Neural cell (in vitro differentiated cells): ENCODE data around the gene CDC42BPB. TPM values are rescaled to one million over a fixed set of nuclear protein-coding genes. Genes with fewer than 3 reads are reported as not detected.

ENCODE experiments used
- H2AFZ ChIP-seq: fragments of 200-600, 300-800 bp; sonication (generic), shearing (Covaris generic); 2 replicates; pipeline ENCODE4 v1.6.0; 2014; ENCODE audit warnings: low read depth, mild to moderate bottlenecking, antibody characterized with exemption, low read length, moderate library complexity
- H3F3A ChIP-seq: fragments of 200-600 bp; shearing (Covaris generic); 2 replicates; pipeline ENCODE4 v1.6.1; 2016; ENCODE audit warnings: mild to moderate bottlenecking, moderate library complexity, mixed read lengths, antibody characterized with exemption, low read length; ENCODE audit not compliant: insufficient read depth, poor library complexity, severe bottlenecking
- H3K27ac ChIP-seq: fragments of 200-600, 300-800 bp; sonication (generic), shearing (Covaris generic); 2 replicates; pipeline ENCODE4 v1.5.1; 2014; ENCODE audit warnings: mild to moderate bottlenecking, low read length, moderate library complexity
- H3K27me3 ChIP-seq: fragments of 300-800, 200-600 bp; sonication (generic), shearing (Covaris generic); 2 replicates; pipeline ENCODE4 v1.6.0; 2014; ENCODE audit warnings: mild to moderate bottlenecking, low read depth, low read length, moderate library complexity; ENCODE audit not compliant: insufficient read depth
- H3K36me3 ChIP-seq: fragments of 300-800, 200-600 bp; sonication (generic), shearing (Covaris generic); 2 replicates; pipeline ENCODE4 v1.5.1; 2014; ENCODE audit warnings: mild to moderate bottlenecking, antibody characterized with exemption, low read length, moderate library complexity; ENCODE audit not compliant: insufficient read depth
- H3K4me2 ChIP-seq: fragments of 300-800, 200-600 bp; sonication (generic), shearing (Covaris generic); 2 replicates; pipeline ENCODE4 v1.6.0; 2014; ENCODE audit warnings: mild to moderate bottlenecking, low read length
- H3K4me3 ChIP-seq: fragments of 300-800, 200-600 bp; sonication (generic), shearing (Covaris generic); 2 replicates; pipeline ENCODE4 v1.5.1; 2014; ENCODE audit warnings: mild to moderate bottlenecking, low read length, moderate library complexity
- H3K79me2 ChIP-seq: fragments of 200-600 bp; shearing (Covaris generic); replicated peaks from 2 replicates; pipeline ENCODE4 v1.6.0; 2014; ENCODE audit warnings: mild to moderate bottlenecking, low read length, moderate library complexity; ENCODE audit not compliant: insufficient read depth
- H3K9ac ChIP-seq: fragments of 300-800, 200-600 bp; sonication (generic), shearing (Covaris generic); 2 replicates; pipeline ENCODE4 v1.6.1; 2016; ENCODE audit warnings: mild to moderate bottlenecking, low read length, mixed read lengths
- H3K9me2 ChIP-seq: fragments of 200-600 bp; shearing (Covaris generic); 2 replicates; pipeline ENCODE4 v1.6.1; 2016; ENCODE audit warnings: mild to moderate bottlenecking, low read length, mixed read lengths; ENCODE audit not compliant: insufficient read depth
- H3K9me3 ChIP-seq: fragments of 200-600, 300-800 bp; sonication (generic), shearing (Covaris generic); 2 replicates; pipeline ENCODE4 v1.6.1; 2016; ENCODE audit warnings: mild to moderate bottlenecking, mixed run types, low read length, moderate library complexity, mixed read lengths
- H4K20me1 ChIP-seq: fragments of 200-600 bp; shearing (Covaris generic); 2 replicates; pipeline ENCODE4 v1.6.1; 2016; ENCODE audit warnings: mild to moderate bottlenecking, mixed run types; ENCODE audit not compliant: insufficient read depth
- EP300 ChIP-seq: fragments of 450-650 bp; conservative IDR thresholded peaks from 2 replicates; pipeline ENCODE4 v1.6.1; 2014; ENCODE audit warnings: antibody characterized with exemption, mild to moderate bottlenecking, moderate library complexity; ENCODE audit not compliant: poor library complexity, severe bottlenecking
- EZH2 ChIP-seq: fragments of 200-600, 300-800 bp; shearing (Covaris generic), sonication (generic); IDR thresholded peaks from 2 replicates; pipeline ENCODE4 v1.6.1; 2014; ENCODE audit warnings: antibody characterized with exemption, low read length, borderline replicate concordance, mild to moderate bottlenecking; ENCODE audit not compliant: insufficient read depth, poor library complexity, severe bottlenecking
- MXI1 ChIP-seq: fragments of 450-650 bp; conservative IDR thresholded peaks from 2 replicates; pipeline ENCODE4 v1.6.1; 2014; ENCODE audit warnings: antibody characterized with exemption, mild to moderate bottlenecking; ENCODE audit not compliant: poor library complexity, severe bottlenecking
- POLR2AphosphoS5 ChIP-seq: IDR thresholded peaks from 2 replicates; pipeline ENCODE4 v1.6.1; 2012
- RAD21 ChIP-seq: fragments of 450-650 bp; conservative IDR thresholded peaks from 2 replicates; pipeline ENCODE4 v1.6.1; 2014; ENCODE audit warnings: antibody characterized with exemption, mild to moderate bottlenecking, moderate library complexity
- SMC3 ChIP-seq: fragments of 450-650 bp; conservative IDR thresholded peaks from 2 replicates; pipeline ENCODE4 v1.6.1; 2014; ENCODE audit warnings: antibody characterized with exemption, mild to moderate bottlenecking, moderate library complexity; ENCODE audit not compliant: poor library complexity
- TAF1 ChIP-seq: IDR thresholded peaks from 2 replicates; pipeline ENCODE4 v1.6.1; 2012; ENCODE audit warnings: low read depth
- polyA plus RNA-seq: library from polyadenylated mRNA; depleted of rRNA; stranded (reverse); fragments of >200 nt; gene quantifications from 2 replicates; pipeline ENCODE4 v1.2.3, GENCODE V29; 2014
- TF ChIP-seq, protein P1 (sequence below): IDR thresholded peaks from 2 replicates; pipeline ENCODE4 v1.6.1; 2012; ENCODE audit warnings: borderline replicate concordance
- TF ChIP-seq, protein P2 (sequence below): fragments of 450-650 bp; IDR thresholded peaks from 2 replicates; pipeline ENCODE4 v1.5.1; 2014; ENCODE audit warnings: antibody characterized with exemption, mild to moderate bottlenecking, moderate library complexity; ENCODE audit not compliant: poor library complexity, severe bottlenecking

Gene CDC42BPB
- polyA plus RNA-seq, 1 donor from 2014 or later, result 43.8 TPM

DNA sequence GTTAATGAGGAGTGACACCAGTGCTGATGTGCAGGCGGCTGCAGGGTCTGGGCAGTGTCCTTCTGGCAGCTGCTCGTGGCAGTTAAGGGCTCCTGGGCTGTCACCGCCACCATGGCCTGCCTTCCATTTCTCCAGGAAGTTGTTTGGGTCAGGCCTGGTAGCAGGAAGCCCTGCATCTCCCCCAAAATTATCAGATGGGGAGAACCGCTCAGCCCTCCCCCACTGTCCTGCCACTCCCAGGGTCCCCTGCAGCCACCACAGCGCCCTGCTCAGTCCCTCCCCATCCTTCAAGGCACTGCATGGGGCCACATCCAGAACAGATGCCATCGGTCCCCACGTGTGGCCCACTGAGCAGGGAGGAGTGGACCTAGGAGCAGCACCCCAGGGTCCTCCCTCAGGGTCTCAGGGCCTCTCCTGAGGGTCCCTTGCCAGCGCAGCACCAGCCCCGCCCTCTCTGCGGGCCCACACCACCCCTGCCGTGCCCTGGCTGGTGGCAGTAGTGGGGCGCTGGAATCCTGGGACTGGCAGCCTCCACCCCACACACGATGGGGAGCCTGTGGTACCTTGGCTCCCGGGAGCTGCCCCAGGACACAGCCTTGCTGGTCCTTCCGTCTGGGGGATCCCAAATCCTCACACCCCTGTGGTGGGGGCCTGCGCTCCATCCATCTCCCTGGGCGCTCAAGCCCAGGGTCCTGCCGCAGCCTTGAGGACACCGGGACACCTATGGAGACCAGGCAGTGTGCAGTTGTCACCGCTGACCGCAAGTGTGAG, 145.2 kb downstream of the CDC42BPB start:
- Histone ChIP-seq H2AFZ (no peak overlapping the region), H3K36me3 (no peaks in the 10 kb centered on the region)

DNA sequence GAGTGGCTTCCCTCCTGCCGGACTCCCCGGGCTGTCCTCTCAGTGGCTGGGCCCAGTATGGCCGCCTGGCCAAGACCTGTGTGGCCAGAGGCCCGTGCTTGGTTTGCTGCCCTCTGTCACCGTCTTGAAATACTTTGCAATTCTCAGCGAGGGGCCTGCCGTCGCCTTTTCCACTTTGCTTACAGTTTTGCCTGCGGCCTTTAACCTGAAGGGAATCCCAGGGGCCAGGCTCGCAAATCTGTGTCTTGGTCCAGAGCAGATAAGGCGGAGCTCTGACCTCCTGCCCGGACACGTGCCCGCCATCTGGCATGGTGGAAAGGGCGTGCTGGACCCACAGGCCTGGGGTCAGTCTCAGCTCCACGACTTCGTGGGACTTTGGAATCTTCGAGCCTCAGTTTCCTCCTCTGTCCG, 145.8 kb downstream of the CDC42BPB start:
- H4K20me1 ChIP-seq, result no peaks in the 10 kb centered on the region
- no peaks in the 10 kb centered on the region for H3F3A ChIP-seq
- H3K27ac ChIP-seq, result no peak overlapping the region
- H3K4me3 ChIP-seq, result no peak overlapping the region
- no peaks in the 10 kb centered on the region for H3K27me3 ChIP-seq
- H3K79me2 ChIP-seq, result no peaks in the 10 kb centered on the region
- H3K9ac ChIP-seq, result no peak overlapping the region
- H2AFZ ChIP-seq, result no peak overlapping the region
- no peaks in the 10 kb centered on the region for H3K36me3 ChIP-seq
- no peaks in the 10 kb centered on the region for H3K9me2 ChIP-seq
- TF ChIP-seq EZH2 (no peak), SMC3 (no peak), RAD21 (no peak), EP300 (no peak), POLR2AphosphoS5 (no peak), TAF1 (no peak), MXI1 (no peak)
- no peak overlapping the region for H3K4me2 ChIP-seq
- H3K9me3 ChIP-seq, result no peaks in the 10 kb centered on the region

More for the DNA sequence above, 145.2 kb downstream of the CDC42BPB start:
- Histone ChIP-seq H3K27me3 (no peaks in the 10 kb centered on the region), H4K20me1 (no peaks in the 10 kb centered on the region), H3K4me3 (no peak overlapping the region), H3K79me2 (no peaks in the 10 kb centered on the region), H3K9ac (no peak overlapping the region), H3K9me3 (no peaks in the 10 kb centered on the region), H3K4me2 (no peak overlapping the region), H3K27ac (no peak overlapping the region), H3F3A (no peaks in the 10 kb centered on the region), H3K9me2 (no peaks in the 10 kb centered on the region)
- TF ChIP-seq MXI1 (no peak), EP300 (no peak), POLR2AphosphoS5 (no peak), SMC3 (no peak), EZH2 (no peak), RAD21 (no peak), TAF1 (no peak)
- TF ChIP-seq, protein P1, sequence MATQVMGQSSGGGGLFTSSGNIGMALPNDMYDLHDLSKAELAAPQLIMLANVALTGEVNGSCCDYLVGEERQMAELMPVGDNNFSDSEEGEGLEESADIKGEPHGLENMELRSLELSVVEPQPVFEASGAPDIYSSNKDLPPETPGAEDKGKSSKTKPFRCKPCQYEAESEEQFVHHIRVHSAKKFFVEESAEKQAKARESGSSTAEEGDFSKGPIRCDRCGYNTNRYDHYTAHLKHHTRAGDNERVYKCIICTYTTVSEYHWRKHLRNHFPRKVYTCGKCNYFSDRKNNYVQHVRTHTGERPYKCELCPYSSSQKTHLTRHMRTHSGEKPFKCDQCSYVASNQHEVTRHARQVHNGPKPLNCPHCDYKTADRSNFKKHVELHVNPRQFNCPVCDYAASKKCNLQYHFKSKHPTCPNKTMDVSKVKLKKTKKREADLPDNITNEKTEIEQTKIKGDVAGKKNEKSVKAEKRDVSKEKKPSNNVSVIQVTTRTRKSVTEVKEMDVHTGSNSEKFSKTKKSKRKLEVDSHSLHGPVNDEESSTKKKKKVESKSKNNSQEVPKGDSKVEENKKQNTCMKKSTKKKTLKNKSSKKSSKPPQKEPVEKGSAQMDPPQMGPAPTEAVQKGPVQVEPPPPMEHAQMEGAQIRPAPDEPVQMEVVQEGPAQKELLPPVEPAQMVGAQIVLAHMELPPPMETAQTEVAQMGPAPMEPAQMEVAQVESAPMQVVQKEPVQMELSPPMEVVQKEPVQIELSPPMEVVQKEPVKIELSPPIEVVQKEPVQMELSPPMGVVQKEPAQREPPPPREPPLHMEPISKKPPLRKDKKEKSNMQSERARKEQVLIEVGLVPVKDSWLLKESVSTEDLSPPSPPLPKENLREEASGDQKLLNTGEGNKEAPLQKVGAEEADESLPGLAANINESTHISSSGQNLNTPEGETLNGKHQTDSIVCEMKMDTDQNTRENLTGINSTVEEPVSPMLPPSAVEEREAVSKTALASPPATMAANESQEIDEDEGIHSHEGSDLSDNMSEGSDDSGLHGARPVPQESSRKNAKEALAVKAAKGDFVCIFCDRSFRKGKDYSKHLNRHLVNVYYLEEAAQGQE, result no peak
- TF ChIP-seq, protein P2, sequence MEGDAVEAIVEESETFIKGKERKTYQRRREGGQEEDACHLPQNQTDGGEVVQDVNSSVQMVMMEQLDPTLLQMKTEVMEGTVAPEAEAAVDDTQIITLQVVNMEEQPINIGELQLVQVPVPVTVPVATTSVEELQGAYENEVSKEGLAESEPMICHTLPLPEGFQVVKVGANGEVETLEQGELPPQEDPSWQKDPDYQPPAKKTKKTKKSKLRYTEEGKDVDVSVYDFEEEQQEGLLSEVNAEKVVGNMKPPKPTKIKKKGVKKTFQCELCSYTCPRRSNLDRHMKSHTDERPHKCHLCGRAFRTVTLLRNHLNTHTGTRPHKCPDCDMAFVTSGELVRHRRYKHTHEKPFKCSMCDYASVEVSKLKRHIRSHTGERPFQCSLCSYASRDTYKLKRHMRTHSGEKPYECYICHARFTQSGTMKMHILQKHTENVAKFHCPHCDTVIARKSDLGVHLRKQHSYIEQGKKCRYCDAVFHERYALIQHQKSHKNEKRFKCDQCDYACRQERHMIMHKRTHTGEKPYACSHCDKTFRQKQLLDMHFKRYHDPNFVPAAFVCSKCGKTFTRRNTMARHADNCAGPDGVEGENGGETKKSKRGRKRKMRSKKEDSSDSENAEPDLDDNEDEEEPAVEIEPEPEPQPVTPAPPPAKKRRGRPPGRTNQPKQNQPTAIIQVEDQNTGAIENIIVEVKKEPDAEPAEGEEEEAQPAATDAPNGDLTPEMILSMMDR, result no peak
